Glomerular endothelial cell (primary cell): ENCODE data around the gene ADGRD2. TPM values are rescaled to one million over a fixed set of nuclear protein-coding genes. Genes with fewer than 3 reads are reported as not detected.

Source experiments
- DNase-seq: peaks from one replicate; pipeline ENCODE4 v3.0.0-alpha.2; 2011; ENCODE audit warnings: low read depth, low spot score; ENCODE audit errors: extremely low read depth
- total RNA-seq: library from RNA; depleted of rRNA; stranded (reverse); fragments of >200 nt; gene quantifications from 2 replicates; pipeline ENCODE4 v1.2.3, GENCODE V29; 2015

ADGRD2 gene
- total RNA-seq, 1 donor from 2014 or later: not detected

DNA sequence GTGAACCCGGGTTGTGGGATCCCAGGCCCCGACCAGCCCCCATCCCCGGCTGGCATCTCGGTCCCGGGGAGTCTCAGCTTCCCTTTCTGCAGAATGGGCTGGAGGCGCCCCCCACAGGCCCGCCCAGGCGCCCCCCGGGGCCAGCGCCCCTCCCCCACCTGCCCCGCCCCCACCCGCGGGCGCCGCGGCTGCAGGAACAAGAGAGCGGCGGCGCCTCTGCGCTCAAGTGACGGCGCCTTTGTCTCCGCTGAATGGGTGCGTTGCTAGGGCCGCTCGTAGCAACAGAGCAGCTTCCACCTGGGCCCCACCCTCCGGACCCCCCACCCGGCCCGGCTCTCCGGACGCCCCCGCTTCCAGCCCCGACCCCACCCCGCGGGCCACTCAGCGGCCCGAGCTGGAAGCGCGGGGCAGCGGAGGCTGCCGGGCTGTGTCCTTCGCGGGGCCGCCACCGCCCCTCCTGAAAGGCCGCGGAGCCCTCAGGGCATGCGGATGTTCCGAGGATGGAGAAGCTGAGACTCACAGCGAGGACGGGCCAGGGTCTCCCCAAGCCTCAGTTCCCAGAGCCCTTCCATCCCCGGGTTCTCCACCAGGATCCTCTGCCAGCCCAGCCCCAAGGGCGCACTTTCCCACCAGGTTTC is 27.5 kb downstream of the ADGRD2 start:
- no peak for DNase-seq

DNA sequence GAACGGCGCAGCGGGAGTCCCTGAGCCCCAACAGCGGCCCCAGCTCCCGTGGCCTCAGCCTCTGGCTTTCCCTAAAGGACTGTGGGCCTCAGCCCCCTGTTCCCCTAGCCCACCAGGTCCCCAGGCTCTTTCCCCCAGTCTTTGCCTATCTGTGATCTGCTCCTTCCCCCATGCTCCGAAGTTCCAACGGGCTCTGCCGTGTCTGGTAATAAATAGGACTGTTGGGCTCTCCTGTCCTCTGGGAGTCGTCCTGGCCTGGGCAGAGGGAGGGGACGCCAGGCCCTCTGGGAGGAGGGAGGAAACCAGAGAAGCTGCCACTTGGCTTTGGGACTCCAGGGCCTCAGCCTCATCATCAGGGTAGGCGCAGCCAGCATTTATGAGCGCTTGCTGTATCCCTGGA is 28.1 kb downstream of the ADGRD2 start:
- DNase-seq: no peak

DNA sequence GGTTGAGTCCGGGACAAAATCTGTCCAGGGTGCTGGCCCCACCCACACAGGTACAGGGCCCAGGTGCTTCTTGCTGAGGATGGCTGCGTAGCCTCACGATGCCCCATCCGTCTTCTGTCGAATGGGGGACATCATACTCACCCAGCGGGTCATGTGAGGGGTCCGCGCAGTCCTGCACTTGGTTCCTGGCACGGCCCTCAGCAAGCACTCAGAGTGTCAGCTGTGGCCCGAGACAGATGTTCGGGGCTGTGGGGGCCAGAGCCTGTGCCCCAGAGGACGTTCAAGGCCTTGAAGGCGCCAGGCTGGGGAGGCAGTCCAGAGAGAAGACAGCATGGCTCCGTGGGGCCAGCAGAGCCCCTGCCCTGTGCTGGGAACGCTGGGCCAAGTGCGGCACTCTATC is 29.1 kb downstream of the ADGRD2 start:
- DNase-seq: no peak

DNA sequence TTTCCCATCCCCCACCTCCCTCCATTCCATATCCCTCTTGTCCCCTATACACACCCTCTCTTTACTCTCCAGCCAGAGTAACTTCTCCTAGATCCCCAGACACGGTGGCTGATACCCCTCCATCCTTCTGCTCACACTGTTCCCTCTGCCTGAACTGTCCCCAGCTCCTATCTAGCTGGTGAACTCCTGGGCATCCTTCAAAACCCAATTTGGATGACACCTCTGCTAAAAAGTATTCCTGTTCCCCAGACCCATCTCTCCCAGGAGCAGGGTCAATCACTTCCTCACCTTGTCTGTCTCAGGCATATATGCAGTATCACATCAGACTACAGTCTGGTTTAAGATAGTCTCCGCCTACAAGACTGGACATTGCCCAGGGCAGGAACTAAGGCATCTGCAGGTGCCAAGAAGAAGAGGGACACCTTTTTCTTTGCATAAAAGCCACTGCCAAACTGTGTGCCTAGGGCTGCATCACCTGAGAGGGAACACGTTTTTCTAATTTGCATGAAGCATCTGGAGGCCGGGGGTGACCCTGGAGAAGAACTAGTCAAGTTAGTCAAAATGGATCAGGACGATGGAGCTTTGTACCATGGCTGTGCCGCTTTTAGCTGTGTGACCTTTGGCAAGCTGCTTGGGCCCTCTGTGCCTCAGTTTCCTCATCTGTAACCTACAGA is 29.8 kb downstream of the ADGRD2 start:
- no peak for DNase-seq

DNA sequence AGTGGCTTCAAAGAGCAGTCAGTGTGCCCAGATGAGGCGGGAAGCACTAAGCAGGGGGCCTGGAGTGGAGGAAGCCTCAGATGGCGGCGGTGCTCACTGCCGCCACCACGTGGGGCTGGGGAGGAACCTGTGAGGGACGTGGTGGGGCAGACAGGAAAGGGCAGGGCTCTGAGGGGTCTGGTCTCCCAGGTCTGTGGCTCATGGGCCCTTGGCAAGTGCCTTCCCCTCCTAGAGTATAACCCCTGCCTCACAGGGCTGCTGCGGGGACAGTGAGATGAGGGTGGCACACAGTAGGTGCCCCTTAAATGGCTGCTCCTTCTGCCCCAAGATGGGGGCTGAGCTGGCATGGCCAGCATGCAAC is 30.4 kb downstream of the ADGRD2 start:
- no peak for DNase-seq

DNA sequence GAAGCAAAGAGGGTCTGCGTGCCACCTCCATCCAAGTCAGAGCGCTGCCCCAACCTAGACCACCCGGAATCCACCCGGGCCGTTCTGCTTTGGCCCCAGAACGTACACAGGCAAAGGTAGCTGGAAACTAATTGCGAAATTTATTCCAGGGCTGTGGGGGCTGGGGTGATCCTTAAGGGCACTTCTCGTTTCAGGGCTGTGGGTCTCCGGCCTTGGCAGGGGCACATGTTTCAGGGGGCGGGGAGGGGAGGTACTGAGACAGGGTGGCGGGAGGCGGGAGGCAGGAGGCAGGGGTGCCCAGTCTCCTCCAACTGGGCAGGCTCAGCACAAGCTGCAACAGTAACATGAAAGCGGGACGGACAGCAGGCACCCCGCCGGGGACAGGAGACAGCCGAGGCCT is 30.9 kb downstream of the ADGRD2 start:
- DNase-seq: no peak

DNA sequence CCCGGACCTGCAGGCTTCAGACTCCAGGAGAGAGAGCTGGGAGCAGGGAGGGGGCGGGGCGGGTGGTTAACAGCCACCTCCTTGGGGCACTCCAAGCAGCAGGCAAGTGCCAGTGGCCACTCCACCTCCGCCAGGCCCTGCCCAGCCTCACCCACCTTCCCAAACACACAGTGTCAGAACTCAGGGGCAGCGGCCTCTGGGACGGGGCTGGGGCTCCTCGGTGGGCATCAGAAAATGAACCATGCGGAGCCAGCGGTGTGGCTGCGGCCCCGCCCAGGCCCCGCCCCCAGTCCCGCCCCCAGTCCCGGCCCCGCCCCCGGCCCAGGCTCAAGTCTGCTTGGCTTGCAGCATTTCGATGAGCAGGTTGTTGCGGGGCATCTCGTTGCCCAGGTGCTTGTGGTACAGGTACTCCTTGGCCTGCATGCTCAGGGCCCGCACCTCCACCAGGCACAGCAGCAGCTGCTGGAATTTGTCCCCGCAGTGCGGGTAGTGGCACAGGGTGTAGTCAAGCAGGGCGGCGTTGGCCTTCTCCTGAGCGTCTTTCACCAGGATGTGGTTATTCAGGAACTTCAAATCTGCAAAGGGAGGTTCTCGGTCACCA is 32.3 kb downstream of the ADGRD2 start:
- no peak for DNase-seq

DNA sequence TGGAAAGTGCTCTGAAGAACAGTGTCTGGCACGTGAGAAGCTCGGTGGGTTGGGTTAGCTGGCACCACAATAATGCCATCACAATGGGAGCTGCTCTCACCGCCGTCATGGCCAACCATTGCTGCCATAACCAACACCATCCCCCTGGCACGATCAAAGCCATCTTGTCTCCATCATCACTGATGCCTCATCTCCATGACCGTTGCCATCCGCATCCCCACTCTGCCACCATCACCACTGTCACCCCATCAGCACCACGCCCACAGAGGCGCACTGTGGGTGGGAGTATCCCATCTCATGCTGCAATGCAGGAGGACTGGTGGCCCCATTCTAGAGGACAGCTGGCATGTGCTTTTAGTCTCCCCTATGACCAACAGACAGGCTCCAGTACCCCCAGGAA is 33.2 kb downstream of the ADGRD2 start:
- DNase-seq: no peak

DNA sequence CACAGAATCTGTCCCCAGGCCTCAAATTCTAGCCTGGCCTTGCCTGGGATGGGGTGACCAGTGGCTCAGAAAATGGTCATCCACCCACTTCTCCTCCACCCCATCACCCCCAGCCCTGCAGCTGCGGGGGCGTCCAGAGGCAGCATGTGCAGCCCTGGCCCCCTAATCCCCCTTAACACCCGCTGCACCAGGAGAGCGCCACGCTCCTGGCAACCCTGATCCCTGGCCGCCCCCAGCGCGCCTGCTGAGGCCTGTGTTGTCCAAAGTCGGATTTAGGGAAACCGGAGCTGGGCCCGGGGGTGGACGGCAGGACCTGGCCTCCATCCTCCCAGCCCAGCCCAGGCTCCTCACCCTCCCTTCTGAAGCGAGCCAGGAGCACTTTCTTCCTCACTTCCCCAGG is 35.0 kb downstream of the ADGRD2 start:
- DNase-seq: no peak

DNA sequence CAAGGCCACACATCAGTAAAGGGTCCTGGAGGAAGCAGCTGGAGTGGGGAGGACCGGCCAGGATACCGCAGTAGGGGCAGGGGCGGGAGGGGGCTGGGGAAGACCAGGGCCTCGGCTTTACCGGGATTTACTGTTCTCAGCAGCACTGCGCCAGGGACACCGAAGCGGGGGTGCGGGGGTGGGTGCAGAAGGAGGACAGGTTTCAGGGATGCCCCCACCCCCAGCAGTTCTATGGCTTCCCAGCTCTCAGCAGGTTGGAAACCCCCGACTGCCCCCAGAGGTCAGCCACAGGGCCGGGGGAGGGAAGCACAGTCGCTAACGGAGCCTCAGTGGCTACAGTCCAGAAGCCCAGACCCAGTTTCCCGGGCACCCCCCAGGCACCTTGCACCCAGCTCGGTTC is 35.7 kb downstream of the ADGRD2 start:
- no peak for DNase-seq

DNA sequence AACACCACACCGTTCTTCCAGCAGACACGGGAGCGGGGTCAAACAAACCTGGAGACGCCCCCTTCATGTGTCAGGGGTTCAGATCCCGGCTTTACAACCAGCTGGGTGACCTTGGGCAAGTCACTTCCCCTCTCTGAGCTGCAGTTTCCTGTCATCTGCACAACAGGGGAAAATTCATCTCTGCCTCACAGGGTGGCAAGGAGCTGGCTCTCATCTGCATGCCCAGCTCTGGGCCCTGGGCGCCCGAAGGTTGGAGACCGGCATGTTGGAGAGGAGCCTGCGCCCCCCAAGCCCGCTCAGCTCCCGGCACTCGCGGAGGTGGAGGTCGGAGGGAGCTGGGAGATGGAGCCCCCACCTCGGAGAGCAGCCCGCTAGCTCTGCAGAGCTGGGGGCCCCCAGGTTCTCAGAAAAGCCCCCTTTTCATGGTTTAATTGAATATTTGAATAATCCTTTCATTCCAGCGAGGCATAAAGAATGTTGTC is 36.6 kb downstream of the ADGRD2 start:
- DNase-seq: no peak

DNA sequence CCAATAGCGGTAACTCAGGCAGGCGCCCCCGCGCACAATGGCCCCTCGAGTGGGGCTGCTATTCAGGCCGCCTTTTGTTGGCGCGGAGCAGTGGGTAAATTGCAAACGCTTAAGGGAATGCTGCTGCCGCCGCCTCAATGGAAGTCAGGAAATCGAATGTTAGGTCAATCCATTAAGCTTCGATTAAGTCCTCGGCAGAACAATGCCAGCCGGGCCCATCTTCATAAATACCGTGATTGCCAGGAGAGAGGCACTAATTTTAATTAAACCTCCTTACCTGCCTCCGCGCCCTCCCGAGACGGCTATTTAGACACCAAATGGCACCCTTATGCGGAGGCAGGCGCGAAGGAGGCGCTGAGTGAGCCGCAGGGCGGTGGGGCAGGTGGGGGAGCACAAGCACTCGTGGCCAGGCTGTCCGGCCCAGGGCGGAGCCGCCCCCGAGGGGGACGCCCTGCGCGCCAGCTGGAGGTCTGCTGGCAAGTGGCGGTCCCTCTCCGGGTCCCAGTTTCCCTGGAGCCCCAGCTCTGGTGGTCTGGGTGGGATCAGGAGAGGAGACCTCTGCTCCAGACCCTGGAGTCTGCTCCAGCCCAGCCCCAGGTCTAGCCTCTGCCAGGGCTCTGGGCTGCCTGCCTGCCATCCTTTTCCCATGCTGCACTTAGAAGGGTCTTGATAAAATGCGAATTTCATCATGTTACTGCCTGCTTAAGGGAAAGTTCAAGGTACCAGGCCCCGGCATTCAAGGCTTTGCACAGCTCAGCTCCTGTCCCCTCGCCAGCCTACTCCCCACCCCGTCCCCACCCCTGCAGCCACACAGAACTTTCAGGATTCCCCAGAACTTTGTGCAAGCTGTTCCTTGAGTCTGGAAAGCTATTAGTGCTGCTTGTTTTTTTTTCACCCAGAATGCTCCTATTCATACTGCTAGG is 37.3 kb downstream of the ADGRD2 start:
- DNase-seq: no peak

DNA sequence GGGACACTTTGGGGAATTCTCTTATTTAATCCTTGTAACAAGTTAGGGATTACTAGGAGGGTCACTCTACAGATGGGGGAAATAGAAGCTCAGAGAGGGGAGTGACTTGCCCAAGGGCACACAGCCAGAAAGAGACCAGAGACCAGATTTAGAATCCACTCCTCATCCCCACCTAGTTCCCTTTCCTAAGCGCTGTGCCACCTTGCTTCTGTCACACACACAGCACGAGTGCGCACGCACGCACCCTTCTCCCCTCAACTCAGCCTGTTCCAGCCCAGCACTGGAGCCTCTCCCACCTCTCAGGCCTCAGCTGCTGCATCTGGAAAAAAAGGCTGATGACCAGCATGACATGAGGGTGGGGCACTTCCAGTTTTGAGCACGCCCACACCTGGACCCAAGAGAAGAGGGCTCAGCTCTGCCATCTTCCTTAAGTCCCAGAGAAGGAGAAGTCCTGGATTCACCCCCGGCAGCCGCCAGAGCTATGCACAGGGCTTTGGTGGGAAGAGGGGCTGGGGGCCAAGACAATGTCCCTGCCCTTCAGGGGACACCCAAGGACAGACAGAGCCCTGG is 38.5 kb downstream of the ADGRD2 start:
- DNase-seq: no peak

DNA sequence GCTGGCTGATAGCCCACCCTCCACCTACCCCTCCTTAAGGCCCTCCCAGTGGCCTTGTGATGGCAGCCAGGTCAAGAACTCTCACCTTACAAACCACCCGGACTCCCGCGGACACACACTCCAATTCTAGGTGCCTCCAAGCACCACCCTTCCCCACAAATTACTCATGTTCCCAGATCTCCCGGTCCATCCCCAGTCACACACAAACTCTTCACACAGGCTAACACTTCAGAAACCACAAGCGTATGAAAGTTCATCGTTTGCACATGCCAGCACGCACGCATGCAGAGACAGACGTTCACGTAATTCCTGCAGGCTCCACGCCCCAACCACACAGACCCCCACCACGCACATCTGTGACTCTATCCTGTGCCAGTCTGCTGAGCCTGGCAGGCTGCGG is 39.0 kb downstream of the ADGRD2 start:
- DNase-seq: no peak

DNA sequence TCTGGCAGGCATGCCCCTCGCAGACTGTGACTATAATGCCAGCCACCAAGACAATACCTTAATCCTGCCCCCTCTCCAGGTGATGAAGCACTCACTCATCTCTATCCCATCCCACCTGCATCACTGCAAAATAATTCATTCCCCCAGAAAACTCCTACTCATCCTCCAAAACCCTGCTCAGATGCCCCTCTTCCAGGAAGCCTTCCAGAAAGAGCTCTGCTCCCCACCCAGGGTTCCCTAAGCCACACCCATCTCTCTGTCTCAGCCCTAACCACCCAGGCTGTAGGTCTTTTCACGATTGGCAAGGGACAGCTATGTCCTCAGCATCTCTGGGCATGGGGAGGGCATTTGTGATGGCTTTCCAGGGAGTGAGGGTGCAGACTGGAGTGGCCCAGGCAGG is 39.8 kb downstream of the ADGRD2 start:
- DNase-seq: no peak

DNA sequence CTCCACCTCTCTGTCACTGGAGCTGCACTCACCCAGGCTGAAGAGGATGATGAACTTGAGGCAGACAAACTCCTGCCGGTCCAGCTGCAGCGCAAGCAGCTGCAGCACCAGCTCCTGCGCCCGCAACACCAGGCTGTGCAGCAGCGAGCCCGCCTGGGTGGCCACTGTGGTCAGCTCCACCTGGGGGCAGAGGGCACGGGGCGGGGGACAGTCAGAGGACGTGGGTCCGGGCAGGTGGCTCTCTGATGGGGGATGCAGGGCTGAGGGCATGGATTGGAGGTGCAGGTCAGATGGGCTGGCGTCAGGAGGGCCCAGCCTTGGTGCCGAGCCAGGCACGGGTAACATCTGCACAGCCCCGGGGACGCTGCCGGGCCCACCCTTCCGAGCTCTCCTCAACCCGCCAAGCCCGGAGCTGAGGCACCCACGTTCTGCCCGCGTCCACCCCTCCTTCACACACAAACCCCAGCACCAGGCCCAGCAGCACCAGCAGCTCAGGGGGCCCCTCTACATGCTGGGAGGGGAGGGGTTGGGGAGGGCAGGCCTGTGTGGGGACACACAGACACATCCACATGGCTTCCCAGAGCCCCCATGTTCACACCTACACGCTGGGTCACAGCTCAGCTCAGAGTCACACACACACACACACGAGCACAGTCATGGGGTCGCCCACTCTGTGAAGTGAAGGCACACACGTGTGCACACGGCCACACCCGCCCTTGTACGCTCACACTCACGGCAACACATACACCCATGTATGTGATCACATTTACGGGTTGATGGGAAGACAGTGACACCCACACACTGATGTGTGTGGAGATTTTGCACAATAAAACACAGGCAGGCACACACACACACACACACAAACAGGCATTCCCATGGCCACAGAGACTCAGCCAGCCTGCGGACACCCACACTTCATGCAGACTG is 41.1 kb downstream of the ADGRD2 start:
- DNase-seq: no peak

DNA sequence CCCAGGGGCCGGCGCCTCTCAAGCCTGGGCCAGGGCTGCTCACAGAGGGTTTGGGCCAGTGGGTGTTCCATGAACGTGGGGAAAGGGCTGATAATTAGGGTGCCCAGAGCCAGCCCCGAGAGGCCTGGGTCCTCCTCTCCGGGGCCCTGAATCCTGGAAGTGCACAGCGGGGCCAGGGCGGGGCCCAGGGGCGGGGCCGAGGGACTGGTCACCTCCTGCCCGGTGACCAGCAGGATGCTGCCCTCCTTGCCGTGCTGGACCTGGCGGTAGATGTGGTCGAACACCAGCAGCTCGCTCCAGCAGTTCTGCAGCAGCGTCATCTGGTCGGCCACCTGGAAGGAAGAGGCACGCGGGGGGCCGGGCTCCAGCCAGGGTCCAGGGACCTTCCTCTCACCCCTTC is 42.6 kb downstream of the ADGRD2 start:
- no peak for DNase-seq

DNA sequence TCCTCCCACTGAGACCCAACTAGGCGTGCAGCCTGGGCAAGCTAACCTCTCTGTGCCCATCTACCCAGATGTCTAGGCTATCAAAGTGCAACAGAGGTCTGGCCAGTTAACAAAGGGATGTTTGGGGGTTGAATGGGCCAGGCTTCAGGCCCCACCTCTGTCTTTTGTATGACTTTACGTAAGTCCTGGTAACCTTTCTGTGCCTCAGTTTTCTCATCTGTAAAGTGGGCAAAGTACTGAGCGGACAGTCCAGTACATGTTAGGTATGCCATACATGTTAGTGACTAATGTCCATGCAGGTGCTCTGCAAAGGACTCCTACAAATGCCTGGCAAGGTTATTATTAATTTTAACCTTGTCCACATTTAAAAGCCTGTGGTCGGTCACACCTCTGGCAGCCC is 43.0 kb downstream of the ADGRD2 start:
- DNase-seq: no peak

DNA sequence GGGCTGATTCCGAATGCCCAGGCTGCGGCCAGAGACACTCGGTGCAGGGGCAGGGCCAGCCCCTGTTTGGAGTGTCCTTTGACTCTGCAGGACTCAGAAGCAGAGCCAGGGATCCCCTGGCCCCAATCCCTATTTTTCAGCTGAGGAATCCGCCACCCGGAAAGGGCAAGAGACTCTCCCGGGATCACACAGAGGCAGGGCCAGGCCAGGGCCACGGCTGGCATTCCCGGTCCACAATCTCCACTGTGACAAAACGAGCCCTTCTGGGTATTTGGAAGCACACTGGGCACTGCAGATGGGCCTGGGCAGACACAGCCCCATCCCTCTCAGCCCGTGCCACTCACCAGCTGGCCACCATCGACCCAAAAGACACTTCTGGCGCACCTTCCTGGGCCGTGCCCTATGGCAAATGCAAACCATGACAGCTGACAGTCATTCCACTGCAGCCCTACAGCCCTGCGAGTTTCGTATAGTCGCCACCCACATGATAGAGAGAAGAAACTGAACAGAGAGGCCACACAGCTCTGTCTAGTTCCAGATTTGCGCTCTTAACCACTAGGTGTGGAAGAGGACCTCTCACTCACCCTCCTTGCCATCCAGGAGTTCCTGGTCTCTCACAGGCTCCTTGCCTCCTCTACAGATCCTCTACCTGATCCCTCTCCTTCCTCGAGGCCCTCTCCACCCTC is 43.7 kb downstream of the ADGRD2 start:
- DNase-seq: no peak
